Measurements from ENCODE around the gene ANAPC2.

ANAPC2 gene

GRCh38 chr9:137189297-137190295 is 1.2 kb upstream of the ANAPC2 start:
- TF ChIP-seq, protein P1, sequence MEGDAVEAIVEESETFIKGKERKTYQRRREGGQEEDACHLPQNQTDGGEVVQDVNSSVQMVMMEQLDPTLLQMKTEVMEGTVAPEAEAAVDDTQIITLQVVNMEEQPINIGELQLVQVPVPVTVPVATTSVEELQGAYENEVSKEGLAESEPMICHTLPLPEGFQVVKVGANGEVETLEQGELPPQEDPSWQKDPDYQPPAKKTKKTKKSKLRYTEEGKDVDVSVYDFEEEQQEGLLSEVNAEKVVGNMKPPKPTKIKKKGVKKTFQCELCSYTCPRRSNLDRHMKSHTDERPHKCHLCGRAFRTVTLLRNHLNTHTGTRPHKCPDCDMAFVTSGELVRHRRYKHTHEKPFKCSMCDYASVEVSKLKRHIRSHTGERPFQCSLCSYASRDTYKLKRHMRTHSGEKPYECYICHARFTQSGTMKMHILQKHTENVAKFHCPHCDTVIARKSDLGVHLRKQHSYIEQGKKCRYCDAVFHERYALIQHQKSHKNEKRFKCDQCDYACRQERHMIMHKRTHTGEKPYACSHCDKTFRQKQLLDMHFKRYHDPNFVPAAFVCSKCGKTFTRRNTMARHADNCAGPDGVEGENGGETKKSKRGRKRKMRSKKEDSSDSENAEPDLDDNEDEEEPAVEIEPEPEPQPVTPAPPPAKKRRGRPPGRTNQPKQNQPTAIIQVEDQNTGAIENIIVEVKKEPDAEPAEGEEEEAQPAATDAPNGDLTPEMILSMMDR (IDR thresholded peaks at IDR 0.05; ENCODE audit: low read length, missing control alignments), result no peak
- peak overlapping the region; percentile 94 for H3K4me3 ChIP-seq (replicated peaks; ENCODE audit: low read depth, low read length)
- no peak for DNase-seq (ENCODE audit: low read depth)

DNA sequence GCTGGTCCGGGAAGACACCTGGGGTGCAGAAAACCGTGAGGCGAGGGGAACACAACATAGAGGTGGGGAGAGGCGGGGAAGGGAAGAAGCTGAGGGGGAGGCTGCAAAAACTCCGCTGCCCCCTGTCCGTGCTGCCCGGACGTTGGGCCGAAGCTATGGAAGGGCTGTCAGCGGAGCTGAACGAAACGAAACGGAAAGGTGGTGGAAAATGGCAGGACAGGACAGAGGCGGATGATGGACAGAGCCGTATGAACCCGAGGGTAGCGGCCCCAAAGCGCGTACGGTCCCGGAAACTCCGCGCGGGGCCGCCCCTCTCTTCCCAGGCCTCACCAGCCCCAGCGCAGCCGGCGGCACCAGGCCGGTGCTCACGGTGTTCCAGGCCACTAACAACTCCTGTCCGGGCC is 272 bp downstream of the ANAPC2 start:
- peak overlapping the region; percentile 94 for H3K4me3 ChIP-seq (replicated peaks; ENCODE audit: low read depth, low read length)
- no peak for DNase-seq (ENCODE audit: low read depth)
- TF ChIP-seq, protein P1 (IDR thresholded peaks at IDR 0.05; ENCODE audit: low read length, missing control alignments), result no peak

DNA sequence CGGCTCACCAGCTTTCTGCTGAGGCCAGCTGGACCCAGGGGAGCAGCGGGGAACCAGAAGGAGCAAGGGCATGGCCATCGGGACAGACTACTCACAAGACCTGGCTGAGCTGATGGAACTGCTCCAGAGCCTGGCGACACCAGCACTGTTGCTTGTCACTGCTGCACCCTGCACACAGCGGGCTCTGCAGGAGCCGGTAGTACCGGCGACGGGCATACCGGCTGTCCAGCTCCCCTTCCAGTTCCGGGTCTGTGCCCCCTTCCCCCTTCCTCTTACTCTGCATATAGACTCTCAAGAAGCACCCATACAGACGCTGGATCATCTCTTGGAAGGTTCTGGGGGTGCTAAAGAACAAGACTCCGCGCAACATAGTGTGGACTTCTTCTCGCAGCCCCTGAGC is 974 bp downstream of the ANAPC2 start:
- TF ChIP-seq, protein P1 (IDR thresholded peaks at IDR 0.05; ENCODE audit: low read length, missing control alignments), result no peak
- DNase-seq (ENCODE audit: low read depth), result no peak

GRCh38 chr9:137186385-137186784 is 2.0 kb downstream of the ANAPC2 start:
- no peak for DNase-seq (ENCODE audit: low read depth)
- H3K4me3 ChIP-seq (replicated peaks; ENCODE audit: low read depth, low read length), result no peak overlapping the region
- TF ChIP-seq, protein P1 (IDR thresholded peaks at IDR 0.05; ENCODE audit: low read length, missing control alignments), result no peak

More for the DNA sequence above, 974 bp downstream of the ANAPC2 start:
- peak overlapping the region; percentile 94 for H3K4me3 ChIP-seq (replicated peaks; ENCODE audit: low read depth, low read length)

DNA sequence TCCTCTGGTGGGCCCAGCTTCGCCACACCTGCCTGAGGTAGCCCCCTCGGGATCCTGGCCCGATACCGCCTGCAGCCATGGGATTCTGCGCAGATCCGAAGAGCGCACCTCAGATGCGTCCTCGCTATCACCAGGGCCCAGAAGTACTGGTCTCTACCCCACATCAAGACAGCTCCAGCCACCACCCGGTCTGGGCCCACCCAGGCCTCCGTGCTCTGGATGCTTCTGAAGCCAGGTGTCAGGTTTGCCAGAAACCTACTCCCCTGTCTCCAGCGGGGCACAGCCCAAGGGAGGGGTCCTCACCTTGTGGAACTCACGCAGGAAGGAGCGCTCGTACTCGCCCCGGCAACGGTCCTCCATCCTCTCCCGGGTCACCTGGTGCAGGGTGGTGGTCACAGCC is 2.4 kb downstream of the ANAPC2 start:
- TF ChIP-seq, protein P1 (IDR thresholded peaks at IDR 0.05; ENCODE audit: low read length, missing control alignments), result no peak
- no peak overlapping the region for H3K4me3 ChIP-seq (replicated peaks; ENCODE audit: low read depth, low read length)
- DNase-seq (ENCODE audit: low read depth), result no peak

- no peak for DNase-seq (ENCODE audit: low read depth)
- H3K4me3 ChIP-seq (replicated peaks; ENCODE audit: low read depth, low read length), result no peak overlapping the region
- TF ChIP-seq, protein P1 (IDR thresholded peaks at IDR 0.05; ENCODE audit: low read length, missing control alignments), result no peak
Observed at GRCh38 chr9:137184881-137185660, 3.3 kb downstream of the ANAPC2 start.
